ENCODE measurements around the gene SGMS1.

DNA sequence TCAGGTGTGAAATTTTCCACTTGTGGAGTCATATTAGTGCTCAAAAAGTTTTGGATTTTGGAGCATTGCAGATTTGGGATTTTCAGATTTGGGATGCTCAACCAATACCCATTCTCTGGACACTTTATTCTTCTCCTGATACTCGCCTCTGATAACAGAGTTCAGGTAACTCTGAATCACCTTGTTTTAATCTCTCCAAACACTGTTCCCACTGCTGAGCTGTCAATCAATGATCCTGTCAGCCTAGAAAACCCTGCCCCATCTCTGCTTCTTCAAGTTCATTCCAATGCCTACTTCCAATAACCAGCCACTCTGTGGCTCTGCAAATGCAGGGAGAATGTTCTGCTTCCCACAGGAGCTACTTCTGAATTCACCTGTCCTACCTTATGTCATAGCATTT is 21.8 kb downstream of the SGMS1 start:
- TF ChIP-seq, protein P1, sequence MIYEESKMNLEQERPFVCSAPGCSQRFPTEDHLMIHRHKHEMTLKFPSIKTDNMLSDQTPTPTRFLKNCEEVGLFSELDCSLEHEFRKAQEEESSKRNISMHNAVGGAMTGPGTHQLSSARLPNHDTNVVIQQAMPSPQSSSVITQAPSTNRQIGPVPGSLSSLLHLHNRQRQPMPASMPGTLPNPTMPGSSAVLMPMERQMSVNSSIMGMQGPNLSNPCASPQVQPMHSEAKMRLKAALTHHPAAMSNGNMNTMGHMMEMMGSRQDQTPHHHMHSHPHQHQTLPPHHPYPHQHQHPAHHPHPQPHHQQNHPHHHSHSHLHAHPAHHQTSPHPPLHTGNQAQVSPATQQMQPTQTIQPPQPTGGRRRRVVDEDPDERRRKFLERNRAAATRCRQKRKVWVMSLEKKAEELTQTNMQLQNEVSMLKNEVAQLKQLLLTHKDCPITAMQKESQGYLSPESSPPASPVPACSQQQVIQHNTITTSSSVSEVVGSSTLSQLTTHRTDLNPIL (CRISPR knock-in tag; IDR thresholded peaks at IDR 0.05; ENCODE audit: low read depth): no peak
- TF ChIP-seq, protein P2, sequence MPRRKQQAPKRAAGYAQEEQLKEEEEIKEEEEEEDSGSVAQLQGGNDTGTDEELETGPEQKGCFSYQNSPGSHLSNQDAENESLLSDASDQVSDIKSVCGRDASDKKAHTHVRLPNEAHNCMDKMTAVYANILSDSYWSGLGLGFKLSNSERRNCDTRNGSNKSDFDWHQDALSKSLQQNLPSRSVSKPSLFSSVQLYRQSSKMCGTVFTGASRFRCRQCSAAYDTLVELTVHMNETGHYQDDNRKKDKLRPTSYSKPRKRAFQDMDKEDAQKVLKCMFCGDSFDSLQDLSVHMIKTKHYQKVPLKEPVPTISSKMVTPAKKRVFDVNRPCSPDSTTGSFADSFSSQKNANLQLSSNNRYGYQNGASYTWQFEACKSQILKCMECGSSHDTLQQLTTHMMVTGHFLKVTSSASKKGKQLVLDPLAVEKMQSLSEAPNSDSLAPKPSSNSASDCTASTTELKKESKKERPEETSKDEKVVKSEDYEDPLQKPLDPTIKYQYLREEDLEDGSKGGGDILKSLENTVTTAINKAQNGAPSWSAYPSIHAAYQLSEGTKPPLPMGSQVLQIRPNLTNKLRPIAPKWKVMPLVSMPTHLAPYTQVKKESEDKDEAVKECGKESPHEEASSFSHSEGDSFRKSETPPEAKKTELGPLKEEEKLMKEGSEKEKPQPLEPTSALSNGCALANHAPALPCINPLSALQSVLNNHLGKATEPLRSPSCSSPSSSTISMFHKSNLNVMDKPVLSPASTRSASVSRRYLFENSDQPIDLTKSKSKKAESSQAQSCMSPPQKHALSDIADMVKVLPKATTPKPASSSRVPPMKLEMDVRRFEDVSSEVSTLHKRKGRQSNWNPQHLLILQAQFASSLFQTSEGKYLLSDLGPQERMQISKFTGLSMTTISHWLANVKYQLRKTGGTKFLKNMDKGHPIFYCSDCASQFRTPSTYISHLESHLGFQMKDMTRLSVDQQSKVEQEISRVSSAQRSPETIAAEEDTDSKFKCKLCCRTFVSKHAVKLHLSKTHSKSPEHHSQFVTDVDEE (CRISPR knock-in tag; IDR thresholded peaks at IDR 0.05): no peak
- TF ChIP-seq ARNTL (CRISPR knock-in tag; IDR thresholded peaks at IDR 0.05; ENCODE audit: borderline replicate concordance, low read depth) (no peak), ISL1 (CRISPR knock-in tag; IDR thresholded peaks at IDR 0.05) (no peak), RARB (CRISPR knock-in tag; IDR thresholded peaks at IDR 0.05) (no peak), CSDC2 (CRISPR knock-in tag; IDR thresholded peaks at IDR 0.05) (no peak), SNAI2 (CRISPR knock-in tag; IDR thresholded peaks at IDR 0.05) (no peak), ZNF8 (CRISPR knock-in tag; IDR thresholded peaks at IDR 0.05) (no peak), PPARA (CRISPR knock-in tag; IDR thresholded peaks at IDR 0.05; ENCODE audit: borderline replicate concordance) (no peak), GLIS3 (CRISPR knock-in tag; IDR thresholded peaks at IDR 0.05) (no peak), PATZ1 (CRISPR knock-in tag; IDR thresholded peaks at IDR 0.05; ENCODE audit: borderline replicate concordance) (no peak)
- TF ChIP-seq, protein P3, sequence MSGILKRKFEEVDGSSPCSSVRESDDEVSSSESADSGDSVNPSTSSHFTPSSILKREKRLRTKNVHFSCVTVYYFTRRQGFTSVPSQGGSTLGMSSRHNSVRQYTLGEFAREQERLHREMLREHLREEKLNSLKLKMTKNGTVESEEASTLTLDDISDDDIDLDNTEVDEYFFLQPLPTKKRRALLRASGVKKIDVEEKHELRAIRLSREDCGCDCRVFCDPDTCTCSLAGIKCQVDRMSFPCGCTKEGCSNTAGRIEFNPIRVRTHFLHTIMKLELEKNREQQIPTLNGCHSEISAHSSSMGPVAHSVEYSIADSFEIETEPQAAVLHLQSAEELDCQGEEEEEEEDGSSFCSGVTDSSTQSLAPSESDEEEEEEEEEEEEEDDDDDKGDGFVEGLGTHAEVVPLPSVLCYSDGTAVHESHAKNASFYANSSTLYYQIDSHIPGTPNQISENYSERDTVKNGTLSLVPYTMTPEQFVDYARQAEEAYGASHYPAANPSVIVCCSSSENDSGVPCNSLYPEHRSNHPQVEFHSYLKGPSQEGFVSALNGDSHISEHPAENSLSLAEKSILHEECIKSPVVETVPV (CRISPR knock-in tag; IDR thresholded peaks at IDR 0.05): no peak

All from SK-N-SH treated with all-trans-retinoic acid at 6 μM for 48 hours (cell line).